ENCODE results near the gene TBC1D2B. TPM values are rescaled to one million over a fixed set of nuclear protein-coding genes. Genes with fewer than 3 reads are reported as not detected.

The TBC1D2B gene
- total and polyA plus RNA-seq, 10 donors = 9.4 to 131 (median 97.4) TPM

DNA sequence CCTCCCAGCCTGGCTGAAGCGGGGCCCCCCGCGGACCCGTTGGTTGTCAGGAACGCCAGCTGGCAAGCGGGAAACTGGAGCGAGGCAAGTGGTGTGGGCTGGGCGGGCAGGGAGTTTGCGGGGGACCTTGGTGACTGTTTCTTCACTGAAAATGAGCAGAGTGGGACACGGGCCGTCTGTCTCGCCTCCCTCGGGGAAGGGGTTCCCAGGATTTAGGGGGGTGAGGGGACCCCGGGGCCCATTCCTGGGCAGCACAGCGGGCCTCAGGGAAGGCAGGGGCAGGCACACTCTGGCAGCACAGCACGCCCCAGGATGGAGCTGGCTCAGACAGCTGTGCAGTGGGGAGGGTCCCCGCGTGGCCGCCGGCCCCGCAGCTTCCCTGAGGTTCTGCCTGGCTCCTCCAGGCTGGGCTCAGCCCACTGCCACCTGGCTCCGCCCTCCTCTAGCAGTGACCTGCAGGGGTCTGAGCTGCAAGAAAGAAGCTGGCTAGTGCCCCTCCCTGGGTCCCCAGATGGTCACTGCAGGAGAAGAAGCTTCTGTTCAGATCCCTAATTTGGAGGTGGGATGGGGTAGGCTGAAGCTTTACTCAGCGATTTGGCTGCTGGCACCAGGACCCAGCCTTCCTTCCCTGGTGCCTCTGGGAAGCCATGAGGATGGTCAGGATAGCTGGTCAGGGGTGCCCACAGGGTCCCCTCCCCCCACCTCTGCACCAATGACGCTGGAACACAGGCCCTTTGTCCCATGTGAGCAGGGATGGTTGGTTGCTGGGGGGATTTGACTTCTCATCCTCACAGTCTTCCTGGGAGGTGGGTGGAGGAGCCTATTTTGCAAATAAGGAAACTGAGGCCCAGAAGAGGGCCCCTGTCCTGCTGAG is 90.4 kb downstream of the TBC1D2B start:
- H3K27ac ChIP-seq = no peak overlapping the region
- no peak overlapping the region for H3K4me3 ChIP-seq
- H3K9me3 ChIP-seq = no peaks in the 10 kb centered on the region
- H3K4me1 ChIP-seq = peaks cover 11 to 48% (median 32%) of the 10 kb centered on the region in 6 donors
- H3K27me3 ChIP-seq (replicated peaks in 1 of 7) = no peaks in the 10 kb centered on the region
- DNase-seq = peak; percentile 75
- peaks cover 0 to 6% (median 0%) of the 10 kb centered on the region in 6 donors for H3K36me3 ChIP-seq
- TF ChIP-seq POLR2A (IDR thresholded peaks at IDR 0.05) (no peak), POLR2AphosphoS5 (IDR thresholded peaks at IDR 0.05) (peak in 1 of 3 donors; percentile 38)
- TF ChIP-seq, protein P1, sequence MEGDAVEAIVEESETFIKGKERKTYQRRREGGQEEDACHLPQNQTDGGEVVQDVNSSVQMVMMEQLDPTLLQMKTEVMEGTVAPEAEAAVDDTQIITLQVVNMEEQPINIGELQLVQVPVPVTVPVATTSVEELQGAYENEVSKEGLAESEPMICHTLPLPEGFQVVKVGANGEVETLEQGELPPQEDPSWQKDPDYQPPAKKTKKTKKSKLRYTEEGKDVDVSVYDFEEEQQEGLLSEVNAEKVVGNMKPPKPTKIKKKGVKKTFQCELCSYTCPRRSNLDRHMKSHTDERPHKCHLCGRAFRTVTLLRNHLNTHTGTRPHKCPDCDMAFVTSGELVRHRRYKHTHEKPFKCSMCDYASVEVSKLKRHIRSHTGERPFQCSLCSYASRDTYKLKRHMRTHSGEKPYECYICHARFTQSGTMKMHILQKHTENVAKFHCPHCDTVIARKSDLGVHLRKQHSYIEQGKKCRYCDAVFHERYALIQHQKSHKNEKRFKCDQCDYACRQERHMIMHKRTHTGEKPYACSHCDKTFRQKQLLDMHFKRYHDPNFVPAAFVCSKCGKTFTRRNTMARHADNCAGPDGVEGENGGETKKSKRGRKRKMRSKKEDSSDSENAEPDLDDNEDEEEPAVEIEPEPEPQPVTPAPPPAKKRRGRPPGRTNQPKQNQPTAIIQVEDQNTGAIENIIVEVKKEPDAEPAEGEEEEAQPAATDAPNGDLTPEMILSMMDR (IDR thresholded peaks at IDR 0.05 in 8 of 11, conservative IDR thresholded peaks at IDR 0.05 in 3 of 11) = no peak
- intact Hi-C loops (cut with DNase I; ENCODE audit: low total_unique reads) = no loop called here
- WGBS, 5 donors = 68 to 82% (median 71%) methylated on average over 18 to 24 of the region's 24 CpGs

DNA sequence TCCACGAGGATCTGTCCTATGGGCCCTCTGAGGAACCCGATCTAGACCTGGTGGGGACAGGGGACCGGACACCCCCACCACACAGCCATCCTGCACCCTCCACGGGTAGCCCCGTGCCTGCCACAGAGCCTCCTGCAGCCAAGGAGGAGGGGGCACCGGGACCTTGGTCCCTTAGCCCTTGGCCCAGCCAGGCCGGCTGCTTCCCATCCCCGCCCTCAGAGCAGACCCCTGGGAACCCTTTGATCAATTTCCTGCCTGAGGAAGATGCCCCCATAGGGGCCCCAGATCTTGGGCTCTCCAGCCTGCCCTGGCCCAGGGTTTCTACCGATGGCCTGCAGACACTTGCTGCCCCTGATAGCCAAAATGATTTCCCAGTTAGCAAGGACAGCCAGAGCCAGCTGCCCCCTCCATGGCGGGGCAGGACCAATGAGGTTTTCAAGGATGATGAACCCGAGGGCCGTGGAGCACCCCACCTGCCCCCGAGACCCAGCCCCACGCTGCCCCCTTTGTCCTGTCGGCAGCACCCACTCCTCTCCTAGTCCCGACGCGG is 91.5 kb downstream of the TBC1D2B start:
- Histone ChIP-seq H3K9me3 (no peaks in the 10 kb centered on the region), H3K4me1 (peaks cover 7 to 36% (median 24%) of the 10 kb centered on the region in 6 donors), H3K36me3 (no peaks in the 10 kb centered on the region), H3K27ac (no peak overlapping the region), H3K27me3 (replicated peaks in 1 of 7) (no peaks in the 10 kb centered on the region), H3K4me3 (no peak overlapping the region)
- DNase-seq = peak; percentile 69
- WGBS, 5 donors = 72 to 83% (median 79%) methylated on average over 11 to 18 of the region's 18 CpGs
- intact Hi-C loops (cut with DNase I; ENCODE audit: low total_unique reads) = no loop called here
- TF ChIP-seq, protein P1 (IDR thresholded peaks at IDR 0.05 in 8 of 11, conservative IDR thresholded peaks at IDR 0.05 in 3 of 11) = no peak
- TF ChIP-seq POLR2AphosphoS5 (IDR thresholded peaks at IDR 0.05) (no peak), POLR2A (IDR thresholded peaks at IDR 0.05) (no peak)

DNA sequence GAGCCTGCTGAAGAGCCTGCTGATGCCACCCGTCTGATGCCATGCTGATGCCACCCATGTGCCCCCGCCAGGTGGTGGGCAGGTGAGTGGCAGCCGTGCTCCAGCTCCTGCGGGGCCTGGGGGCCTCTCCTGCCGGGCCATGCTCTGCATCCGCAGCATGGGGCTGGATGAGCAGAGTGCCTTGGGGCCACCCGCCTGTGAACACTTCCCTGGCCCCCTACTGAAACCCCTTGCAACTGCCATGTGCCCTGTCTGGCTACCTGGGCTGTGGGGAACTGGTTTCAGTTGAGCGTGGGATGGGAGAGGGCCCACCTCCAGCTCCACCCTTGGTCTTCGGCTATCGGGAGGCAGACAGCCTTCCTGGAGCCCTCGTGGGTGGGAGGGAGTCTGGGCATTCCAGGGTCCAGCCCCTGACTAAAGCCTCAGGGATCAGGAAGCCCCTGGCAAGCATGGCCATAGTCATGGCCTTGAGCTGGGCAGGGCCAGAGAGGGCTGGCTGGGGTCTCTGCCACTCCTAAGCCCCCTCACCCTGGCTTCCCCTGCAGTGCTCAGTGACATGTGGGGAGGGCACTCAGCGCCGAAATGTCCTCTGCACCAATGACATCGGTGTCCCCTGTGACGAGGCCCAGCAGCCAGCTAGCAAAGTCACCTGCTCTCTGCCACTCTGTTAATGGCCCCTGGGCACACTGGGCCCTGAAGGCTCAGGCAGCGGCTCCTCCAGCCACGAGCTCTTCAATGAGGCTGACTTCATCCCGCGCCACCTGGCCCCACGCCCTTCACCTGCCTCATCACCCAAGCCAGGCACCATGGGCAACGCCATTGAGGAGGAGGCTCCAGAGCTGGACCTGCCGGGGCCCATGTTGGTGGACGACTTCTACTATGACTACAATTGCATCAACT is 92.2 kb downstream of the TBC1D2B start:
- H3K36me3 ChIP-seq = no peaks in the 10 kb centered on the region
- H3K27ac ChIP-seq = no peak overlapping the region
- intact Hi-C loops (cut with DNase I; ENCODE audit: low total_unique reads) = no loop called here
- TF ChIP-seq, protein P1 (IDR thresholded peaks at IDR 0.05 in 8 of 11, conservative IDR thresholded peaks at IDR 0.05 in 3 of 11) = no peak
- TF ChIP-seq POLR2AphosphoS5 (IDR thresholded peaks at IDR 0.05) (no peak), POLR2A (IDR thresholded peaks at IDR 0.05) (no peak)
- H3K4me3 ChIP-seq = no peak overlapping the region
- DNase-seq = peak; percentile 63
- WGBS, 5 donors = 82 to 94% (median 92%) methylated on average over 10 to 23 of the region's 23 CpGs
- no peaks in the 10 kb centered on the region for H3K9me3 ChIP-seq
- H3K27me3 ChIP-seq (replicated peaks in 1 of 7) = no peaks in the 10 kb centered on the region
- peaks cover 2 to 29% (median 16%) of the 10 kb centered on the region in 6 donors for H3K4me1 ChIP-seq

Data from spleen (tissue), 11 donors.